GM12878 (cell line): ENCODE results near the gene C12orf56. TPM values are rescaled to one million over a fixed set of nuclear protein-coding genes. Genes with fewer than 3 reads are reported as not detected.

ENCODE experiments used
- CEBPB ChIP-seq, 2 experiments: fragments of 150-350 bp in 1 of 2; IDR thresholded peaks; 2 replicates each; pipeline ENCODE4 v1.6.1; 2012 to 2014; ENCODE audit warnings: low read depth in 2 of 2, low read length in 2 of 2, borderline replicate concordance in 1 of 2, inconsistent platforms in 1 of 2
- E2F8 ChIP-seq: fragments of 450-650 bp; IDR thresholded peaks from 2 replicates; pipeline ENCODE4 v1.6.1; 2018; ENCODE audit warnings: mild to moderate bottlenecking, low read depth, moderate library complexity; ENCODE audit not compliant: partially characterized antibody
- HDGF ChIP-seq: fragments of 450-650 bp; IDR thresholded peaks from 2 replicates; pipeline ENCODE4 v1.6.1; 2016; ENCODE audit warnings: antibody characterized with exemption
- IRF3 ChIP-seq: fragments of 450-650 bp; IDR thresholded peaks from 2 replicates; pipeline ENCODE4 v1.6.1; 2014; ENCODE audit warnings: mild to moderate bottlenecking
- IRF4 ChIP-seq: IDR thresholded peaks from 2 replicates; pipeline ENCODE4 v1.6.1; 2011; ENCODE audit warnings: low read depth, low read length
- MYC ChIP-seq: IDR thresholded peaks from 2 replicates; pipeline ENCODE4 v1.6.1; 2011; ENCODE audit warnings: mild to moderate bottlenecking, low read length, moderate library complexity, inconsistent platforms; ENCODE audit not compliant: insufficient read depth, insufficient replicate concordance, insufficient read length, severe bottlenecking
- NFIC ChIP-seq: IDR thresholded peaks from 2 replicates; pipeline ENCODE4 v1.6.1; 2012; ENCODE audit warnings: low read depth, mild to moderate bottlenecking, inconsistent platforms, low read length, moderate library complexity
- NFXL1 ChIP-seq: fragments of 450-650 bp; IDR thresholded peaks from 2 replicates; pipeline ENCODE4 v1.6.1; 2017; ENCODE audit warnings: antibody characterized with exemption, mild to moderate bottlenecking, borderline replicate concordance
- PAX8 ChIP-seq: fragments of 450-650 bp; IDR thresholded peaks from 2 replicates; pipeline ENCODE4 v1.6.1; 2017; ENCODE audit warnings: mild to moderate bottlenecking, moderate library complexity
- POLR2AphosphoS2 ChIP-seq: IDR thresholded peaks from 2 replicates; pipeline ENCODE4 v1.6.1; 2011; ENCODE audit warnings: low read depth, mild to moderate bottlenecking, low read length, improper control_type of control experiment, moderate library complexity
- REST ChIP-seq: IDR thresholded peaks from 2 replicates; pipeline ENCODE4 v1.6.1; 2012; ENCODE audit warnings: mild to moderate bottlenecking, low read depth, low read length
- RFX5 ChIP-seq: IDR thresholded peaks from 2 replicates; pipeline ENCODE4 v1.6.1; 2011; ENCODE audit warnings: low read depth, low read length, improper control_type of control experiment
- STAT3 ChIP-seq: IDR thresholded peaks from 2 replicates; pipeline ENCODE4 v1.6.1; 2011; ENCODE audit warnings: low read depth, low read length, improper control_type of control experiment
- TBL1XR1 ChIP-seq: IDR thresholded peaks from 2 replicates; pipeline ENCODE4 v1.6.1; 2012; ENCODE audit warnings: low read depth, low read length, improper control_type of control experiment
- ZNF217 ChIP-seq: fragments of 450-650 bp; IDR thresholded peaks from 2 replicates; pipeline ENCODE4 v1.6.1; 2017; ENCODE audit warnings: antibody characterized with exemption, mild to moderate bottlenecking
- ZNF592 ChIP-seq: fragments of 450-650 bp; IDR thresholded peaks from 2 replicates; pipeline ENCODE4 v1.6.1; 2017; ENCODE audit warnings: mild to moderate bottlenecking, moderate library complexity
- ZNF622 ChIP-seq: fragments of 450-650 bp; IDR thresholded peaks from 2 replicates; pipeline ENCODE4 v1.6.1; 2017; ENCODE audit warnings: mild to moderate bottlenecking, inconsistent platforms
- polyA plus RNA-seq, 11 experiments: library from polyadenylated mRNA; depleted of rRNA in 4 of 11; unstranded in 6 of 11; stranded (reverse) in 5 of 11; fragments of >200 nt; fragmentation: Nextera tagmentation in 4 of 11; fragmentation: Illumina TruSeq in 1 of 11; extraction: Ambion mirVana in 4 of 11; extraction: Trizol in 1 of 11; gene quantifications; 1 replicate in 1 of 11; 2 replicates in 10 of 11; pipeline versions ENCODE4 v1.2.1 to v1.2.3, GENCODE V29; 2011 to 2016; ENCODE audit warnings: inconsistent platforms in 2 of 11, missing spikeins in 2 of 11, low read depth in 1 of 11
- total RNA-seq, 4 experiments: library from RNA; depleted of rRNA in 3 of 4; stranded (reverse); fragments of >200 nt in 3 of 4; fragmentation: Illumina TruSeq in 1 of 4; extraction: Trizol in 1 of 4; gene quantifications; 2 replicates each; pipeline versions ENCODE4 v1.2.1 to v1.2.3, GENCODE V29; 2013 to 2021

Gene C12orf56
- total and polyA plus RNA-seq, 10 of the 15 experiments (the other 5 are each of a cell fraction or from before 2014, with no cell fraction given): not detected

GRCh38 chr12:64404470-64405256 is 14.1 kb upstream of the C12orf56 start (continued):
- TF ChIP-seq REST (no peak), POLR2AphosphoS2 (no peak; the same call in 1 of the 2 replicates), ZNF592 (no peak), HDGF (peak; percentile 41; the same call in 1 of the 2 replicates), ZNF217 (peak; percentile 85; the same call in 1 of the 2 replicates), RFX5 (no peak), PAX8 (no peak), CEBPB (IDR thresholded peaks at IDR 0.05; ENCODE audit: borderline replicate concordance in 1 of 2, low read depth in 2 of 2, low read length in 2 of 2) (peak in 1 of 2 experiments; percentile 82; a peak in 2 of 4 replicates), STAT3 (no peak), TBL1XR1 (no peak), E2F8 (no peak), ZNF622 (no peak), NFIC (no peak), NFXL1 (no peak), IRF4 (no peak), IRF3 (no peak), MYC (no peak)
